GM12864 (cell line): Measurements from ENCODE around the gene HHIP.

Source experiments
- DNase-seq: peaks from one replicate; pipeline ENCODE4 v3.0.0-alpha.2; 2011; ENCODE audit warnings: low read depth
- H3K4me3 ChIP-seq: 2 replicates; pipeline ENCODE4 v1.5.1; 2011; ENCODE audit warnings: mild to moderate bottlenecking, low read depth, low read length, control low read depth
- TF ChIP-seq, protein P1 (sequence below): IDR thresholded peaks from 2 replicates; pipeline ENCODE4 v1.5.1; 2011; ENCODE audit warnings: low read depth, mild to moderate bottlenecking, moderate library complexity, low read length, control low read depth, inconsistent platforms; ENCODE audit errors: missing control alignments

Gene HHIP

DNA sequence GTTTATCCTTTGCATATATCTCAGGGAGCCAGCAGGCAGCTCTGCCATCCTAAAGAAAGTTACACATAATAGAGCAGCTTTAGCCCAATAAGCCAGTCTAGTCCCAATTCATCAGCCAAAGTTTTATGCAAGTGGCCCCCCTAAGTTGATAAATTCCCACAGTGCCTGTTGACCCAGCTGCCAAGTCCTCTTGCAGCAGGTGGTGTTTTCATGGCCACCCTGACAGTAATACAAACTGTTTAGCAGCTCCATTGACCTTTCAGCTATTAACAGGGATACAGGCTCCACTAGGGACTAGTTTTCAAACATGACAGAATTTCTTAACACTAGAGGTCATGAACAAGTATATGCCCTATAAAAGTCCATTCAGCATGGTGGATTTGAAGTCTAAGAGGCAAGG lies 77.5 kb downstream of the HHIP start:
- no peak overlapping the region for H3K4me3 ChIP-seq
- no peak for DNase-seq
- TF ChIP-seq, protein P1, sequence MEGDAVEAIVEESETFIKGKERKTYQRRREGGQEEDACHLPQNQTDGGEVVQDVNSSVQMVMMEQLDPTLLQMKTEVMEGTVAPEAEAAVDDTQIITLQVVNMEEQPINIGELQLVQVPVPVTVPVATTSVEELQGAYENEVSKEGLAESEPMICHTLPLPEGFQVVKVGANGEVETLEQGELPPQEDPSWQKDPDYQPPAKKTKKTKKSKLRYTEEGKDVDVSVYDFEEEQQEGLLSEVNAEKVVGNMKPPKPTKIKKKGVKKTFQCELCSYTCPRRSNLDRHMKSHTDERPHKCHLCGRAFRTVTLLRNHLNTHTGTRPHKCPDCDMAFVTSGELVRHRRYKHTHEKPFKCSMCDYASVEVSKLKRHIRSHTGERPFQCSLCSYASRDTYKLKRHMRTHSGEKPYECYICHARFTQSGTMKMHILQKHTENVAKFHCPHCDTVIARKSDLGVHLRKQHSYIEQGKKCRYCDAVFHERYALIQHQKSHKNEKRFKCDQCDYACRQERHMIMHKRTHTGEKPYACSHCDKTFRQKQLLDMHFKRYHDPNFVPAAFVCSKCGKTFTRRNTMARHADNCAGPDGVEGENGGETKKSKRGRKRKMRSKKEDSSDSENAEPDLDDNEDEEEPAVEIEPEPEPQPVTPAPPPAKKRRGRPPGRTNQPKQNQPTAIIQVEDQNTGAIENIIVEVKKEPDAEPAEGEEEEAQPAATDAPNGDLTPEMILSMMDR, result no peak

DNA sequence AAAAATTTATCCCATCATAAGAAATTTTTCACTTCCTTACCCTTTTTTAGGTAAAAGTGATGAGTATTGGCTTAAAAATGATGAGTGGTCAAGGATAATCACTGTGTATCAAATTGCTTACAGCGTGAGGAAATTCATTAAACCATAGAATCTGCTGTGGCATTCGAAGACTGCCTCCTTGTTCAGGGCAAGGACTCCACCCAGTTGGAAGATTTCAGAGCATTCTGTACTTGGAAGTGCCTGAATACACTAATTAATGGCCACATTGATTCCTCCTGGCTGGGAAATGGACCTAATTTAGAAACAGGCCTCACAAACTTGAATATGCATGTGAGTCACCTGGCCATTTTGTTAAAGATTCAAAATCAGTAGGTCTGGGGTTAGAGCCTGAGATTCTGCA lies 83.2 kb downstream of the HHIP start:
- H3K4me3 ChIP-seq, result no peak overlapping the region
- TF ChIP-seq, protein P1, result no peak
- no peak for DNase-seq

DNA sequence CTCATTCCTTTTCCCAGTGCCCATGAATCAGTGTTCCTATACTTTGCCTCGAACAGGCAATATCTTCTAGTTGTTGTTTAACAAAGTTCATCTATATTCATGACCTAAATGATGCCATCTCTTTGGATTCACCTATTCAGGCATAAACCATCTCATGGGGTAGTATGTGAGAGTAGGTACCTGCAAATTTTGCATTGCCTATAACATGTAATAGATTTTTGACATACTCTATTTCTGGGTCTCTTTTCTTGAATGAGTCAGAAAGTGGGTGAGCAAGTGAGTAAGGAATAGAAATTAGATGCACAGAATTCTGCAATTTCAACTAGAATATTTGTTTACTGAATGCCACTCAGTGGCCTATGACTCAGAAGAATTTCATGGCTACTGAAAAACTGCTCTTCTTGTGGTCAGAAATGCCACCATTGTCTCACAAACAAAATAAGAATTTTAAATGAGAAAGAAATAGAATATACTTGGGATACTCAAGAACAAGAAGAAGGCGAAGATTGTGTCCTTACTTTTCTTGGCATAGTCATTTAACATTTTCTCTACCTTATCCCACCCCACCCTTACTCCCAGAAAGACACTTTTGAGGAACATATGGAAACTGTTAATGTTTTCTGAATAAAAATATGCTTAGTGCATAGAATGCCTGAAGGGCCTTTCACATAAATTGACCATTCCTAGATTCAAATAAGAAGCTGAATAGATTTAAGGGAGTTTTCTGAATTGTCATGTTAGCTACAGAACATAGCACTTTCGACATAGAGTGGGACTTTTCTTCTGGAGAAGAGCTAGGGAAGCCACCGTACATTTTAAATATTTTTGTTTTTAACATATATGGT lies 86.8 kb downstream of the HHIP start:
- DNase-seq, result no peak
- no peak overlapping the region for H3K4me3 ChIP-seq
- TF ChIP-seq, protein P1, result no peak

DNA sequence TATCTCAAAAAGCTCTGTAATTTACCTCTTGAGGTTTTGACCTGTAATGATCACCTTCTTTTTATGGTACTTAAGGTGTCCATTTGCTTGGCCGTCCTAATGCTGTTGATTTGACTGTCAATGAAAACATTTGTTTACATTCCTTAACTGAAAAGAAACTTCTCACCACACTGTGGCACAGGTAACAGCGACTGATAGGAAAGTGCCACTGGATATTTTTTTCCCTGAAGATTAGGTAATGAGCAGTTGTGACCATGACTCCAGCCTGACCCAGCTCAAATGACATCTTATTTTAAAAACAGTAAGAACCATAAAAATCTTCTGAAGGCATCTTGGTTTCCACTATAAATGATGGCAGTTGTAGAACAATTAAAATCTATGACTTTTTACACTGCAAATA lies 87.6 kb downstream of the HHIP start:
- DNase-seq, result no peak
- H3K4me3 ChIP-seq, result no peak overlapping the region

DNA sequence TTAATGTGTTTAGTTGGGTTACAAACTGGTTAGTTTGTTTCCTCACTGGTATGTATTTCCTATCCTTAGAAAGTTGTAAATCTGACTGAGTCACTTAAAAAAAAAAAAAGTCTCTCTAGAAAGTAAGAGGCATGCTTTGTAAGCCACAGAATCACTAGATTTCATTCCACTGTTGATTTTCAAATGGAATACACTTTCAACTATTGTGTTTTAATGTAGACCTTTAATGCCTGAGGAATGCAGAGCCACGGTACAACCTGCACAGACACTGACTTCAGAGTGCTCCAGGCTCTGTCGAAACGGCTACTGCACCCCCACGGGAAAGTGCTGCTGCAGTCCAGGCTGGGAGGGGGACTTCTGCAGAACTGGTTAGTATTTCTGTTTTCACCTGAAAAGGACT lies 88.6 kb downstream of the HHIP start:
- no peak overlapping the region for H3K4me3 ChIP-seq
- TF ChIP-seq, protein P1, result no peak
- DNase-seq, result no peak

More for the DNA sequence above, 87.6 kb downstream of the HHIP start:
- TF ChIP-seq, protein P1, result no peak

DNA sequence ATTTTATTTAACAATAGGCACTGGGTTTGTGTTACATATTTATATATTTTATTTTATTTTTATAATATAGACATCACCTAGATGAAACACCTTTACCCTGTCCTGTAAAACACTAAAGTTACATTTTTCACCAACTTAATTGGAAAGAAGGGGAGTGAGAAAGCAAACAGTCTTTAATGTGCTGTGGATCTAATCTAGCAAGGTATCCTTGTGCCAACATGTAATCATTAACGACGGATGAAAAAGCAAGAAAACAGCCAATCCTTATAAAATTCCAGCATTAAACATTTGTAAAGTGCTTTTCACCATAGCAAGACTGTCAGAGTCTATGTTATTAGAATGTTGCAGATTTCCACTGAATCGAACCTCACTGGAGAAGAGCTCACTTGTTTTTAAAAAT lies 92.7 kb downstream of the HHIP start:
- TF ChIP-seq, protein P1, result no peak
- DNase-seq, result no peak
- no peak overlapping the region for H3K4me3 ChIP-seq
